T-cell (primary cell): ENCODE results near the gene TRIM15. TPM values are rescaled to one million over a fixed set of nuclear protein-coding genes. Genes with fewer than 3 reads are reported as not detected.

ENCODE experiments used
- ATAC-seq, 4 experiments: fragments of 200-7000 bp in 3 of 4; fragments of 150-1000 bp in 1 of 4; cut with Tn5 transposase; replicated peaks in 1 of 4; 1 replicate in 3 of 4; 2 replicates in 1 of 4; pipeline ENCODE4 v1.10.0; 2021; ENCODE audit warnings: moderate library complexity in 3 of 4, mild to moderate bottlenecking in 2 of 4, moderate number of reproducible peaks in 1 of 4
- CTCF ChIA-PET, 2 donors: fragments of 300-600 bp; sonication (Branson Sonifier 250); formaldehyde crosslinking; loops; one replicate each; lab custom pipeline; 2022; ENCODE audit warnings: antibody characterized with exemption in 2 of 2; lab: Charles Lee
- POLR2A ChIA-PET, 2 donors: fragments of 300-600 bp; sonication (Branson Sonifier 250); formaldehyde crosslinking; loops; one replicate each; lab custom pipeline; 2022; ENCODE audit warnings: antibody characterized with exemption in 2 of 2; lab: Charles Lee
- DNase-seq, 35 experiments: peaks; one replicate each; pipeline versions ENCODE4 v3.0.0 to v3.0.0-alpha.2; 2013 to 2023
- H3K27ac ChIP-seq: one replicate; pipeline ENCODE4 v1.5.1; 2013; ENCODE audit warnings: low read length
- H3K27me3 ChIP-seq, 2 experiments: replicated peaks in 1 of 2; 1 replicate in 1 of 2; 2 replicates in 1 of 2; pipeline versions ENCODE4 v1.6.1 to v1.7.0; 2013; ENCODE audit warnings: low read length in 1 of 2, mixed read lengths in 1 of 2; ENCODE audit not compliant: control insufficient read depth in 2 of 2, insufficient read depth in 2 of 2; ENCODE audit errors: extremely low read depth in 1 of 2
- H3K36me3 ChIP-seq, 2 donors: 1 replicate in 1 of 2; 2 replicates in 1 of 2; pipeline versions ENCODE4 v1.6.1 to v1.7.0; 2013; ENCODE audit warnings: low read length in 1 of 2; ENCODE audit not compliant: control insufficient read depth in 2 of 2, insufficient read depth in 1 of 2; ENCODE audit errors: extremely low read depth in 1 of 2
- H3K4me1 ChIP-seq, 2 experiments: 1 replicate in 1 of 2; 2 replicates in 1 of 2; pipeline versions ENCODE4 v1.6.1 to v1.7.0; 2013; ENCODE audit warnings: low read length in 2 of 2, mixed read lengths in 1 of 2; ENCODE audit not compliant: insufficient read depth in 2 of 2, control insufficient read depth in 1 of 2; ENCODE audit errors: extremely low read depth in 1 of 2
- H3K4me3 ChIP-seq, 2 donors: 1 replicate in 1 of 2; 2 replicates in 1 of 2; pipeline versions ENCODE4 v1.5.1 to v1.7.0; 2013; ENCODE audit warnings: mild to moderate bottlenecking in 2 of 2, low read length in 1 of 2, moderate library complexity in 1 of 2; ENCODE audit not compliant: control insufficient read depth in 1 of 2; ENCODE audit errors: extremely low read depth in 1 of 2
- H3K9me3 ChIP-seq: 2 replicates; pipeline ENCODE4 v1.7.0; 2013
- H3K27ac Mint-ChIP-seq, 2 donors: one replicate each; pipeline ENCODE4 v1.8.0; 2020 to 2021; ENCODE audit warnings: mild to moderate bottlenecking in 2 of 2, mixed read lengths in 2 of 2
- H3K27me3 Mint-ChIP-seq, 2 donors: one replicate each; pipeline ENCODE4 v1.8.0; 2021 to 2022; ENCODE audit warnings: mixed read lengths in 2 of 2
- H3K36me3 Mint-ChIP-seq: one replicate; pipeline ENCODE4 v1.8.0; 2021; ENCODE audit warnings: mixed read lengths
- H3K4me1 Mint-ChIP-seq, 3 donors: one replicate each; pipeline ENCODE4 v1.8.0; 2020 to 2022; ENCODE audit warnings: mixed read lengths in 3 of 3, mild to moderate bottlenecking in 1 of 3
- H3K4me3 Mint-ChIP-seq, 3 donors: one replicate each; pipeline ENCODE4 v1.8.0; 2020 to 2022; ENCODE audit warnings: mild to moderate bottlenecking in 3 of 3, mixed read lengths in 3 of 3, moderate library complexity in 3 of 3
- H3K9me3 Mint-ChIP-seq, 3 donors: one replicate each; pipeline ENCODE4 v1.8.0; 2020 to 2022; ENCODE audit warnings: mixed read lengths in 3 of 3
- WGBS: methylation state at CpG from one replicate; pipeline ENCODE4 v1.1.5; 2013; ENCODE audit warnings: missing lambda C conversion rate; ENCODE audit not compliant: insufficient coverage; 5-methylcytosine and 5-hydroxymethylcytosine counted together
- total RNA-seq, 35 experiments: library from RNA in 6 of 35; stranded (reverse) in 6 of 35; fragments of 120-200 nt in 1 of 35; gene quantifications; one replicate each; pipeline versions ENCODE4 v1.2.1 to v1.2.4 and lab custom pipeline; 2013 to 2026

The TRIM15 gene
- total RNA-seq, 5 donors from 2014 or later (not counting 1 experiment from before 2014, with no cell fraction given): not detected

DNA sequence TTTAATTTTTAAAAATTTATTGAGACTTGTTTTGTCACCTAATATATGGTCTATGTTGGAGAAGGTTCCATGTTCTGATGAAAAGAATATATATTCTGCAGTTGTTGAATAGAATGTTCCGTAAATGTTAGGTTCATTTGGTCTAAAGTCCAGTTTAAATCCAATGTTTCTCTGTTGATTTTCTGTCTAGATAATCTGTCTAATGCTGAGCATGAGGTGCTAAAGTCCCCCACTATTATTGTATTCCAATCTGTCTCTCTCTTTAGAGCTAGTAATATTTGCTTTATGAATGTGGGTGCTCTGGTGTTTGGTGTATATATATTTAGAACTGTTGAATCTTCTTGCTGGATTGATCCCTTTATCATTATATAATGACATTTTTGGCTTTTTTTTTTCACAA is 15.5 kb downstream of the TRIM15 start:
- H3K27me3 ChIP-seq: peaks cover 10 to 11% of the 10 kb centered on the region in 2 experiments
- H3K27me3 Mint-ChIP-seq: peaks cover 44 to 48% of the 10 kb centered on the region in 2 donors
- no peak overlapping the region for H3K4me3 Mint-ChIP-seq
- no peak overlapping the region for H3K27ac ChIP-seq
- H3K4me3 ChIP-seq: no peak overlapping the region
- peaks cover 0 to 5% (median 0%) of the 10 kb centered on the region in 3 donors for H3K4me1 Mint-ChIP-seq
- ATAC-seq: no peak
- CTCF ChIA-PET: interaction anchor here in 1 of 2 donors (1.0 kb wide), 1 partner anchor 18 kb away, joined by 3 read pairs; no protein-coding TSS in a partner anchor
- no peaks in the 10 kb centered on the region for H3K36me3 Mint-ChIP-seq
- H3K36me3 ChIP-seq: no peaks in the 10 kb centered on the region
- no peaks in the 10 kb centered on the region for H3K4me1 ChIP-seq
- H3K9me3 Mint-ChIP-seq: peaks cover 0 to 11% (median 9%) of the 10 kb centered on the region in 3 donors
- no peak for DNase-seq
- no CpG with 5 or more reads among the region's 1 CpG for WGBS
- H3K27ac Mint-ChIP-seq: no peak overlapping the region
- no peaks in the 10 kb centered on the region for H3K9me3 ChIP-seq
- POLR2A ChIA-PET: interaction anchor here in 1 of 2 donors (0.6 kb wide), 1 partner anchor 59 kb away, joined by 3 read pairs; no protein-coding TSS in a partner anchor

DNA sequence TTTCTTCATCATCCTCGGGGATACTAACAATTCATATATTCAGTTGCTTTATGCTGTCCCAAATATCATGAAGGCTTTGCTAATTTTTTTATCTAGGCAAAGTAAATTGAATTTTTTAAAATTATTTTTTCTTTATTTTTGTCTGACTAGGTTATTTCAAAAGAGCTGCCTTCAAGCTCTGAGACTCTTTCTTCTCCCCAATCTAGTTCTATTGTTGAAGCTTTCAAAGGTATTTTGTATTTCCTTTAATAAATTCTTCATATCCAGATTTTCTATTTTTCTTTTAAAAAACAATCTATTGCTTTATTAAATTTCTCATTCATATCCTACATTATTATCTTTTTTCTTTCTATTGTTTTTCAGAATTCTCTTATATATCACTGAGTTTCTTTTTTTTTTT is 16.8 kb downstream of the TRIM15 start:
- H3K27ac Mint-ChIP-seq: no peak overlapping the region
- H3K36me3 Mint-ChIP-seq: peaks cover 7% of the 10 kb centered on the region
- POLR2A ChIA-PET: no interaction called here

DNA sequence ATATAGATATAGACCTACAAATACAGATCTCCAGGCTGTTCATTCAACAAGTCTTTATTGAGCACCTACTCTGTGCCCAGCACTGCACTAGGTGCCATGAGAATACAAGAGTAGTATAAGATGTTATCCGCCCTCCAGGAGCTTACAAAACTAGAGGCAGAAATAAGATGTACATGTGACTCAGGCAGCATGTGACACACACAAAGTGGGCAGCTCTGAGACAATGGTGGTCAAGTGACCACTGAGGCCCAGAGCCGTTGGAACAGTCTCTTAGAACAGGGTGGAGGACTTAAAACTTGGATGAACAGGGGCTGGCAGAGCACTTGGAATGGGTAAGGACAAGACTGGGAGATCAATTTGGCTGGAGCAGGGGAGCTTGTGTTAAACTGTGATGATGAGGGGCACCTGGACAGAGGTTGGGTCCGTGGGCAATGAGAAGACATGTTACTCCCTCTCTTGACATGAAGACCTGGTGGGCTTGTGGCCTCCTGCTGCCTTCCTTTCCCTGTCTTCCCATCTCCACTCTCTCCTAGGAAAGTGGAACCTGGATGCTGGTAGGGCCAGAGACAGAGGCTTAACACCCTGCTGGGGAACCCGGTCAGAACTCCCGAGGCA is 21.2 kb downstream of the TRIM15 start:
- WGBS: 96% methylated on average over 2 of the region's 5 CpGs
- ChIA-PET POLR2A (no interaction called here), CTCF (no interaction called here)
- Histone ChIP-seq H3K4me1 (no peaks in the 10 kb centered on the region), H3K36me3 (peaks cover 19 to 46% of the 10 kb centered on the region in 2 donors), H3K4me3 (no peak overlapping the region), H3K27me3 (peaks cover 0 to 5% of the 10 kb centered on the region in 2 experiments), H3K9me3 (no peaks in the 10 kb centered on the region), H3K27ac (no peak overlapping the region)
- ATAC-seq: no peak
- Mint-ChIP-seq H3K27me3 (peaks cover 3 to 4% of the 10 kb centered on the region in 2 donors), H3K9me3 (peaks cover 0 to 5% (median 3%) of the 10 kb centered on the region in 3 donors), H3K4me1 (peaks cover 0 to 5% (median 0%) of the 10 kb centered on the region in 3 donors), H3K27ac (no peak overlapping the region), H3K36me3 (peaks cover 38% of the 10 kb centered on the region), H3K4me3 (no peak overlapping the region)
- DNase-seq: no peak

More for the DNA sequence above, 16.8 kb downstream of the TRIM15 start:
- Mint-ChIP-seq H3K9me3 (peaks cover 0 to 11% (median 9%) of the 10 kb centered on the region in 3 donors), H3K27me3 (peaks cover 38% of the 10 kb centered on the region in 2 donors), H3K4me3 (no peak overlapping the region), H3K4me1 (peaks cover 0 to 5% (median 0%) of the 10 kb centered on the region in 3 donors)
- Histone ChIP-seq H3K27ac (no peak overlapping the region), H3K9me3 (no peaks in the 10 kb centered on the region), H3K4me1 (no peaks in the 10 kb centered on the region), H3K27me3 (peaks cover 7 to 10% of the 10 kb centered on the region in 2 experiments), H3K4me3 (no peak overlapping the region), H3K36me3 (peaks cover 10 to 12% of the 10 kb centered on the region in 2 donors)
- no CpG with 5 or more reads among the region's 1 CpG for WGBS
- no peak for DNase-seq
- CTCF ChIA-PET: no interaction called here
- ATAC-seq: no peak

DNA sequence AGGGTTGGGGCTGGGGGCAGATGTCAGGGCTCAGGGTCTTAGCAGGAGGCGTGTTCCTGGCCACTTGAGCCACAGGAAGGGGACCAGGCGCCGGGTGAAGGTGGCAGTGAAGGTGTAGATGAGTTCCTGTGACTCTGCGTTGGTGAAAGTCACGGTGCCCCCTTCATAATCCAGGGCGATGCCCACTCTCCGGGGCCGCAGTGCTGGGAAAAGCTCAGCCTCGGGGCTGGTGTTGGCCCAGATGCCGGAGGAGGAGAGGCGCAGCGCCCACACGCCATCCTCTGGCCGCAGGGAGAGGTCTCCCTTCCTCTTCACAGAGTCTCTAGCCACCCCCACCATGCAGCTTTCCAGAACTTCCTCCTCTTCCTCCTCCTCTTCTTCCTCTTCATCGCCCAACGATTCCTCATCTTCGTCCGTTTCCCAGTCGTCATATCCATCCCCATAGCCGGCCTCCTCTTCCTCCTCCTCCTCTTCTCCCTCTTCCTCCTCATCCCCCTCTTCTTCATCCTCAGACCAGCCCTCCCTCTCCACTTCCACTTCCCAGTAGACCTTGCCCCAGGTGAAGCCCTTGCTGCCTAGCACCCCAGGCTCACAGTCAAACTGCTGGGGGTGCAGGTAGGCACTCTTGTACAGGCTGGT is 22.6 kb downstream of the TRIM15 start:
- peaks cover 53% of the 10 kb centered on the region for H3K36me3 Mint-ChIP-seq
- no peak overlapping the region for H3K4me3 ChIP-seq
- H3K27ac ChIP-seq: no peak overlapping the region
- WGBS: 95% methylated on average over 20 of the region's 20 CpGs
- peaks cover 23 to 60% of the 10 kb centered on the region in 2 donors for H3K36me3 ChIP-seq
- no peaks in the 10 kb centered on the region for H3K9me3 Mint-ChIP-seq
- ATAC-seq: no peak
- H3K4me1 ChIP-seq: no peaks in the 10 kb centered on the region
- ChIA-PET CTCF (no interaction called here), POLR2A (no interaction called here)
- no peak overlapping the region for H3K4me3 Mint-ChIP-seq
- peaks cover 0 to 5% of the 10 kb centered on the region in 2 experiments for H3K27me3 ChIP-seq
- H3K27ac Mint-ChIP-seq: no peak overlapping the region
- no peaks in the 10 kb centered on the region for H3K27me3 Mint-ChIP-seq
- DNase-seq: no peak
- H3K9me3 ChIP-seq: no peaks in the 10 kb centered on the region
- H3K4me1 Mint-ChIP-seq: peaks cover 0 to 5% (median 0%) of the 10 kb centered on the region in 3 donors

DNA sequence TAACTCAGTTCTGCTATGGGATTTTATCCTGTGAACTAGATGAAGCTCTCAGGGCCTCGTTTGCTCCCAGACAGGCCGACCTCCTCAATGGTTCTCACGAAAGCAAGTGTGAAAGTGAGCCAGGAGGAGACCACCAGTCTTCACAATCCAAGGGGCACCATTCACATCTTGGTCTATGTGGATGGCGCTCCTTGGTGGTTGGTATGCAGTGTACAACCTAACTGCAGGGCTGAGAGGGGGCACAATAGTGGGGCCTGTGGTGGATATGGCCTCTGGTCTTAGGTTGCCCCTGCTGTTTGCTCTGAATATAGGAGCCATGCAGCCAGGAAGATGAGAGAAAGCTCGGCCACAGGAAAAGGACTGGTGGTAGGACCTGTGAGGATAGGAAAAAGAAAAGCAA is 25.2 kb downstream of the TRIM15 start:
- no peaks in the 10 kb centered on the region for H3K4me1 Mint-ChIP-seq
- H3K36me3 Mint-ChIP-seq: peaks cover 61% of the 10 kb centered on the region
- Histone ChIP-seq H3K27me3 (no peaks in the 10 kb centered on the region), H3K4me3 (no peak overlapping the region), H3K36me3 (peaks cover 23 to 78% of the 10 kb centered on the region in 2 donors), H3K4me1 (no peaks in the 10 kb centered on the region), H3K27ac (no peak overlapping the region), H3K9me3 (no peaks in the 10 kb centered on the region)
- ChIA-PET POLR2A (no interaction called here), CTCF (interaction anchor here in 1 of 2 donors (0.6 kb wide), 1 partner anchor 85 kb away, joined by 5 read pairs; no protein-coding TSS in a partner anchor)
- H3K4me3 Mint-ChIP-seq: no peak overlapping the region
- ATAC-seq: no peak
- H3K9me3 Mint-ChIP-seq: no peaks in the 10 kb centered on the region
- WGBS: 95% methylated on average over 3 of the region's 5 CpGs
- no peak for DNase-seq
- no peaks in the 10 kb centered on the region for H3K27me3 Mint-ChIP-seq
- H3K27ac Mint-ChIP-seq: peak overlapping the region in 1 of 2 donors; percentile 12

- no peak overlapping the region for H3K27ac ChIP-seq
- DNase-seq (no peak), ATAC-seq (no peak)
- 89% methylated on average over 7 of the region's 7 CpGs for WGBS
- H3K27ac Mint-ChIP-seq: no peak overlapping the region
- CTCF ChIA-PET: no interaction called here
- POLR2A ChIA-PET: no interaction called here
- H3K9me3 ChIP-seq: no peaks in the 10 kb centered on the region
- peaks cover 62% of the 10 kb centered on the region for H3K36me3 Mint-ChIP-seq
- no peak overlapping the region for H3K4me3 ChIP-seq
- H3K4me1 Mint-ChIP-seq: peaks cover 0 to 5% (median 4%) of the 10 kb centered on the region in 3 donors
- no peaks in the 10 kb centered on the region for H3K27me3 Mint-ChIP-seq
- no peaks in the 10 kb centered on the region for H3K9me3 Mint-ChIP-seq
- peaks cover 20 to 72% of the 10 kb centered on the region in 2 donors for H3K36me3 ChIP-seq
- no peaks in the 10 kb centered on the region for H3K4me1 ChIP-seq
- H3K27me3 ChIP-seq: no peaks in the 10 kb centered on the region
- H3K4me3 Mint-ChIP-seq: no peak overlapping the region
Observed at GRCh38 chr6:30192076-30192475, 28.7 kb downstream of the TRIM15 start.
